Central memory CD4-positive, alpha-beta T cell (primary cell): Measurements from ENCODE around the gene ZBTB11.
"Not testable (repeated sequence)": the region's sequence is repeated elsewhere in the genome, so short reads cannot be mapped to it uniquely, and the experiment has no call there.

ENCODE experiments used
- DNase-seq: peaks from one replicate; pipeline ENCODE4 v3.0.0; 2022
- total RNA-seq, 3 experiments: gene quantifications; one replicate each; lab custom pipeline; 2026; lab: John Stamatoyannopoulos, UW

Gene ZBTB11
- total RNA-seq: 123 to 281 (median 162) reads per million in 3 experiments

GRCh38 chr3:101676765-101677435, at the start of gene ZBTB11:
ZBTB11 (minus strand) TSS chr3:101677132; CDS start chr3:101676914, 218 bp downstream.
- peak; percentile 99 for DNase-seq

GRCh38 chr3:101725890-101726275, 49.0 kb upstream of the ZBTB11 start:
- no peak for DNase-seq

GRCh38 chr3:101725194-101725889, 48.4 kb upstream of the ZBTB11 start:
- peak; percentile 25 for DNase-seq

GRCh38 chr3:101724329-101725193, 47.6 kb upstream of the ZBTB11 start, which contains the start of gene CEP97:
CEP97 (plus strand) TSS chr3:101724614; CDS start chr3:101724677, 63 bp downstream.
- peak; percentile 86 for DNase-seq

GRCh38 chr3:101722394-101723173, 45.7 kb upstream of the ZBTB11 start:
- peak; percentile 35 for DNase-seq

GRCh38 chr3:101720851-101721840, 44.2 kb upstream of the ZBTB11 start:
- DNase-seq: no peak

- no peak for DNase-seq
These were observed 42.8 kb upstream of the ZBTB11 start for GRCh38 chr3:101719604-101720185.

GRCh38 chr3:101718455-101718854, 41.5 kb upstream of the ZBTB11 start:
- no peak for DNase-seq

GRCh38 chr3:101709126-101709525, 32.2 kb upstream of the ZBTB11 start:
- DNase-seq: no peak

GRCh38 chr3:101704639-101705038, 27.7 kb upstream of the ZBTB11 start:
- not testable (repeated sequence) for DNase-seq

- no peak for DNase-seq
These were observed 26.2 kb upstream of the ZBTB11 start for GRCh38 chr3:101703169-101703568.

- no peak for DNase-seq
These were observed 25.8 kb upstream of the ZBTB11 start for GRCh38 chr3:101702726-101703125.

- no peak for DNase-seq
These were observed 25.0 kb upstream of the ZBTB11 start for GRCh38 chr3:101701696-101702634.

- peak; percentile 37 for DNase-seq
These were observed 18.9 kb upstream of the ZBTB11 start for GRCh38 chr3:101695779-101696372.

- not testable (repeated sequence) for DNase-seq
These were observed 17.9 kb upstream of the ZBTB11 start for GRCh38 chr3:101694836-101695235.

GRCh38 chr3:101693540-101693939, 16.6 kb upstream of the ZBTB11 start:
- peak; percentile 28 for DNase-seq

GRCh38 chr3:101691685-101692671, 15.0 kb upstream of the ZBTB11 start:
- not testable (repeated sequence) for DNase-seq

GRCh38 chr3:101690972-101691371, 14.0 kb upstream of the ZBTB11 start:
- no peak for DNase-seq
